Measurements from ENCODE around the gene SEBOX. TPM values are rescaled to one million over a fixed set of nuclear protein-coding genes. Genes with fewer than 3 reads are reported as not detected.

Gene SEBOX
- total RNA-seq, 1 donor from 2014 or later: not detected

DNA sequence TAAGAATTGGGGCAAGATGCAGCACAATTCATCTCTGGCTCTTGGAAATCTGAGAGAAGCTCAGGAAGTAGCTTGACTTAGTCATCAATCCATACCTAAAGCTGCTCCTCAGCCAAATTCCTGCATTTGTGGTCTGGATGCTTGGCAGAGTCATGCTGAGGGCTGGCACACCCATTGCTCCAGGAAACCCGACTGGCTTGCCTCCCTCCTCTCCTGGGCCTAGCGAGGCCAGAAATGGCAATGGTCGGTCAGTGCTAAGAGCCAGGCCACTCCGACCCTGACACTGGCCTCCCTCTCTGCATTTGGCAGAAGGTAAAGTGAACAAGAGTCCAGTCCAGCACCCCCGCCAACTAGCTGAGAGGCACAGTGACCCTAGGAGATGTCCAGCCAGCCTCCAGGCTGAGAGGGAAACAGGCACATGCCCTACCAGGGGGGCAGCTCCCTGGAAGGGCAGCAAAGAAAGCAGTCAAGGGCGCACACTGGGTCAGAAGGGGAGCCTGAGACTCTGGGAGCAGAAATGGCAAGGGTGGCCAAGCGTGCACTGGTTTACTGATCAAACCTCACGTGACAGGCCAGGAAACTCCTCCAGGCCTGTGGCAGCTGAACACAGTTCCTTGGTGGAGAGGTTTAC, 17.6 kb downstream of the SEBOX start:
- Histone ChIP-seq H3K4me1 (ENCODE audit: insufficient read depth, low read length) (peaks cover 38% of the 10 kb centered on the region), H3K9ac (ENCODE audit: low read length) (peak overlapping the region; percentile 54), H4K20me1 (ENCODE audit: insufficient read depth, low read length) (peaks cover 38% of the 10 kb centered on the region), H3K4me3 (ENCODE audit: insufficient read depth, low read depth, low read length) (no peak overlapping the region), H3K79me2 (ENCODE audit: insufficient read depth, low read length) (peaks cover 18% of the 10 kb centered on the region), H3K36me3 (ENCODE audit: insufficient read depth, low read length) (peaks cover 47% of the 10 kb centered on the region), H3K27me3 (ENCODE audit: insufficient read depth, low read length) (no peaks in the 10 kb centered on the region), H3K4me2 (ENCODE audit: low read length) (peak overlapping the region; percentile 57), H3K9me3 (ENCODE audit: insufficient read depth, low read depth, low read length) (no peaks in the 10 kb centered on the region), H3K27ac (ENCODE audit: low read depth, low read length) (peak overlapping the region; percentile 85), H2AFZ (ENCODE audit: low read depth, low read length) (no peak overlapping the region)
- TF ChIP-seq EZH2 (IDR thresholded peaks at IDR 0.05; ENCODE audit: insufficient read depth, low read length): no peak
- TF ChIP-seq, protein P1, sequence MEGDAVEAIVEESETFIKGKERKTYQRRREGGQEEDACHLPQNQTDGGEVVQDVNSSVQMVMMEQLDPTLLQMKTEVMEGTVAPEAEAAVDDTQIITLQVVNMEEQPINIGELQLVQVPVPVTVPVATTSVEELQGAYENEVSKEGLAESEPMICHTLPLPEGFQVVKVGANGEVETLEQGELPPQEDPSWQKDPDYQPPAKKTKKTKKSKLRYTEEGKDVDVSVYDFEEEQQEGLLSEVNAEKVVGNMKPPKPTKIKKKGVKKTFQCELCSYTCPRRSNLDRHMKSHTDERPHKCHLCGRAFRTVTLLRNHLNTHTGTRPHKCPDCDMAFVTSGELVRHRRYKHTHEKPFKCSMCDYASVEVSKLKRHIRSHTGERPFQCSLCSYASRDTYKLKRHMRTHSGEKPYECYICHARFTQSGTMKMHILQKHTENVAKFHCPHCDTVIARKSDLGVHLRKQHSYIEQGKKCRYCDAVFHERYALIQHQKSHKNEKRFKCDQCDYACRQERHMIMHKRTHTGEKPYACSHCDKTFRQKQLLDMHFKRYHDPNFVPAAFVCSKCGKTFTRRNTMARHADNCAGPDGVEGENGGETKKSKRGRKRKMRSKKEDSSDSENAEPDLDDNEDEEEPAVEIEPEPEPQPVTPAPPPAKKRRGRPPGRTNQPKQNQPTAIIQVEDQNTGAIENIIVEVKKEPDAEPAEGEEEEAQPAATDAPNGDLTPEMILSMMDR (IDR thresholded peaks at IDR 0.05; ENCODE audit: insufficient read depth, low read depth, low read length): no peak
- peak; percentile 92 for FAIRE-seq
- H3K4me1 Mint-ChIP-seq (ENCODE audit: low read depth, unreplicated experiment): peaks cover 19% of the 10 kb centered on the region
- H3K9me3 Mint-ChIP-seq (ENCODE audit: unreplicated experiment): peaks cover 5% of the 10 kb centered on the region
- H3K36me3 Mint-ChIP-seq (ENCODE audit: low read depth, unreplicated experiment): peaks cover 28% of the 10 kb centered on the region
- peak; percentile 96 for DNase-seq (ENCODE audit: low read depth)
- H3K27me3 Mint-ChIP-seq (ENCODE audit: low read depth, unreplicated experiment): no peaks in the 10 kb centered on the region
- peak overlapping the region; percentile 90 for H3K27ac Mint-ChIP-seq (ENCODE audit: unreplicated experiment)
- H3K4me3 Mint-ChIP-seq (ENCODE audit: unreplicated experiment): peak overlapping the region; percentile 56

DNA sequence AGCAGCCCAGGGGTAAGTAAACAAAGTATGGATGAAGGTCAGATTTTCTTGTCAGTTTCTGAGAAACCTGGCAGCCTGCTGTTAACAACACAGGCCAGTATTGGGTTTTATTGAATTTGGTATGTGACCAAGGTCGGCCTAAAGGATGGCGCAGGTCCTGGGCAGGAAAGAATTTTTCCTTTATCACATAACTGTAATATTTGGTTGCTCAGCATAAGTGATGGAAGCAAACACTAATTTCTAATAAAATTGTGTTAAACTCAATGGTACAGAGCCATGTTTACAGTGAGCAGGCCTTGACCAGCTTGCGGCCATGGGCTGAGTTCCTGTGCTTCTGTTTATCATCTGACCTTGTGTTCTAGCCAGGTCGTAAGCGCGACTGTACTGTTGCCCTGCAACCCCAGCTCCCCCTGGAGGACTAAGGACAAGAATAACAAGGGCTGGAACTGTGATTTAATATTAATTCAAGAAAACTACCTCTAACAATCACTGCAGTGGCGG, 18.2 kb downstream of the SEBOX start:
- Histone ChIP-seq H2AFZ (ENCODE audit: low read depth, low read length) (no peak overlapping the region), H3K27ac (ENCODE audit: low read depth, low read length) (peak overlapping the region; percentile 85), H3K4me2 (ENCODE audit: low read length) (peak overlapping the region; percentile 57), H3K9me3 (ENCODE audit: insufficient read depth, low read depth, low read length) (no peaks in the 10 kb centered on the region), H3K36me3 (ENCODE audit: insufficient read depth, low read length) (peaks cover 49% of the 10 kb centered on the region), H3K79me2 (ENCODE audit: insufficient read depth, low read length) (peaks cover 22% of the 10 kb centered on the region), H3K9ac (ENCODE audit: low read length) (peak overlapping the region; percentile 54), H4K20me1 (ENCODE audit: insufficient read depth, low read length) (peaks cover 42% of the 10 kb centered on the region), H3K4me3 (ENCODE audit: insufficient read depth, low read depth, low read length) (no peak overlapping the region), H3K27me3 (ENCODE audit: insufficient read depth, low read length) (no peaks in the 10 kb centered on the region), H3K4me1 (ENCODE audit: insufficient read depth, low read length) (peaks cover 38% of the 10 kb centered on the region)
- peak overlapping the region; percentile 56 for H3K4me3 Mint-ChIP-seq (ENCODE audit: unreplicated experiment)
- peaks cover 28% of the 10 kb centered on the region for H3K36me3 Mint-ChIP-seq (ENCODE audit: low read depth, unreplicated experiment)
- H3K27ac Mint-ChIP-seq (ENCODE audit: unreplicated experiment): peak overlapping the region; percentile 90
- peaks cover 19% of the 10 kb centered on the region for H3K4me1 Mint-ChIP-seq (ENCODE audit: low read depth, unreplicated experiment)
- H3K27me3 Mint-ChIP-seq (ENCODE audit: low read depth, unreplicated experiment): no peaks in the 10 kb centered on the region
- FAIRE-seq (no peak), DNase-seq (ENCODE audit: low read depth) (no peak)
- H3K9me3 Mint-ChIP-seq (ENCODE audit: unreplicated experiment): peaks cover 5% of the 10 kb centered on the region
- no peak for TF ChIP-seq EZH2 (IDR thresholded peaks at IDR 0.05; ENCODE audit: insufficient read depth, low read length)
- TF ChIP-seq, protein P1 (IDR thresholded peaks at IDR 0.05; ENCODE audit: insufficient read depth, low read depth, low read length): peak; percentile 9

DNA sequence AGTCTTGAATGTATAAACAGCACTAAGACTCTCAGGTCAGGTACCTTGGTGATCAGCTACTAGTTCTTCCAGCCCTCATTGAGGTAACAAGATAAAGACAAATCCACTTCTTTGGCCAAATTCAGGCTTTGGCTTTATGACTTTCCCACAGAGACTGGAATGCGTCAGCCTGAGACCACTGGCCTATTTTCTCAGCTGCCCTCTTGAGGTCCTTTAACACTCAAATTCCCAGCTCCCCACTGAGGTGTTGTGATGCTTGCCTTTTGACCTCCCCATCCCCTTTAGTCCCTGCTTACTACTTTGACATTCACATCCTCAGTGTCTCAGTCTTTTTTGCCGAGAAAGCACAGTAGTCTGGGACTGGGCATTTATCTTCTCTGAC, 18.8 kb downstream of the SEBOX start:
- peaks cover 48% of the 10 kb centered on the region for H4K20me1 ChIP-seq (ENCODE audit: insufficient read depth, low read length)
- no peak for TF ChIP-seq EZH2 (IDR thresholded peaks at IDR 0.05; ENCODE audit: insufficient read depth, low read length)
- TF ChIP-seq, protein P1 (IDR thresholded peaks at IDR 0.05; ENCODE audit: insufficient read depth, low read depth, low read length): no peak
- H3K79me2 ChIP-seq (ENCODE audit: insufficient read depth, low read length): peaks cover 28% of the 10 kb centered on the region
- peak overlapping the region; percentile 85 for H3K27ac ChIP-seq (ENCODE audit: low read depth, low read length)
- H3K4me2 ChIP-seq (ENCODE audit: low read length): peak overlapping the region; percentile 57
- peaks cover 19% of the 10 kb centered on the region for H3K4me1 Mint-ChIP-seq (ENCODE audit: low read depth, unreplicated experiment)
- H3K4me1 ChIP-seq (ENCODE audit: insufficient read depth, low read length): peaks cover 38% of the 10 kb centered on the region
- H3K27ac Mint-ChIP-seq (ENCODE audit: unreplicated experiment): peak overlapping the region; percentile 90
- no peaks in the 10 kb centered on the region for H3K9me3 ChIP-seq (ENCODE audit: insufficient read depth, low read depth, low read length)
- no peak overlapping the region for H3K4me3 ChIP-seq (ENCODE audit: insufficient read depth, low read depth, low read length)
- H3K27me3 ChIP-seq (ENCODE audit: insufficient read depth, low read length): no peaks in the 10 kb centered on the region
- H3K9me3 Mint-ChIP-seq (ENCODE audit: unreplicated experiment): peaks cover 5% of the 10 kb centered on the region
- H2AFZ ChIP-seq (ENCODE audit: low read depth, low read length): no peak overlapping the region
- H3K36me3 Mint-ChIP-seq (ENCODE audit: low read depth, unreplicated experiment): peaks cover 27% of the 10 kb centered on the region
- H3K4me3 Mint-ChIP-seq (ENCODE audit: unreplicated experiment): no peak overlapping the region
- peaks cover 49% of the 10 kb centered on the region for H3K36me3 ChIP-seq (ENCODE audit: insufficient read depth, low read length)
- H3K9ac ChIP-seq (ENCODE audit: low read length): peak overlapping the region; percentile 54
- DNase-seq (ENCODE audit: low read depth): peak; percentile 67
- no peaks in the 10 kb centered on the region for H3K27me3 Mint-ChIP-seq (ENCODE audit: low read depth, unreplicated experiment)
- FAIRE-seq: no peak

All from astrocyte (in vitro differentiated cells and primary cell).